ENCODE measurements around the gene DAO.

DNA sequence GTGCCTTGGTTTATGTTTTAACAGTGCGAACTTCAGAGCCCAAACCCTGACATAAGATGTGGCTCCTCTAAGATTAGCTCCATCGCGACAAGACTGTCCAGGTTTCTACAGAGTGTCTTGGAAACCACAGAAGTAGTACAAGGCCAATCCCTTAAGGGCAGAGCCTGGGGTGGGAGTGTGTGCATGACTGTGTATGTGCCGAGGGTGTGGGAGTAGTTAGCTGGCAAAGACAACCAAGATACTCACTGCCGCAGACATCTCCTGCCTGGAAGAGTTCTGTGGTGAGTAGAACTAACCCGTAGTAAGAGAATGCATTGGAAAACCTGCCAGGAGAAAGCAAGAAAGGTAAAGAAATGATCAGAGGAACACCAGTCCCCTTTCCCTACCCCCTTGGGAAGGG is 54.1 kb downstream of the DAO start:
- TF ChIP-seq, protein P1, sequence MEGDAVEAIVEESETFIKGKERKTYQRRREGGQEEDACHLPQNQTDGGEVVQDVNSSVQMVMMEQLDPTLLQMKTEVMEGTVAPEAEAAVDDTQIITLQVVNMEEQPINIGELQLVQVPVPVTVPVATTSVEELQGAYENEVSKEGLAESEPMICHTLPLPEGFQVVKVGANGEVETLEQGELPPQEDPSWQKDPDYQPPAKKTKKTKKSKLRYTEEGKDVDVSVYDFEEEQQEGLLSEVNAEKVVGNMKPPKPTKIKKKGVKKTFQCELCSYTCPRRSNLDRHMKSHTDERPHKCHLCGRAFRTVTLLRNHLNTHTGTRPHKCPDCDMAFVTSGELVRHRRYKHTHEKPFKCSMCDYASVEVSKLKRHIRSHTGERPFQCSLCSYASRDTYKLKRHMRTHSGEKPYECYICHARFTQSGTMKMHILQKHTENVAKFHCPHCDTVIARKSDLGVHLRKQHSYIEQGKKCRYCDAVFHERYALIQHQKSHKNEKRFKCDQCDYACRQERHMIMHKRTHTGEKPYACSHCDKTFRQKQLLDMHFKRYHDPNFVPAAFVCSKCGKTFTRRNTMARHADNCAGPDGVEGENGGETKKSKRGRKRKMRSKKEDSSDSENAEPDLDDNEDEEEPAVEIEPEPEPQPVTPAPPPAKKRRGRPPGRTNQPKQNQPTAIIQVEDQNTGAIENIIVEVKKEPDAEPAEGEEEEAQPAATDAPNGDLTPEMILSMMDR (IDR thresholded peaks at IDR 0.05): no peak
- no peak for TF ChIP-seq POLR2A (IDR thresholded peaks at IDR 0.05)
